Mucosa of gallbladder (tissue), 1 donor: ENCODE data around the gene CSF2RB. TPM values are rescaled to one million over a fixed set of nuclear protein-coding genes. Genes with fewer than 3 reads are reported as not detected.
"Not testable (repeated sequence)": the region's sequence is repeated elsewhere in the genome, so short reads cannot be mapped to it uniquely, and the experiment has no call there.

ENCODE experiments used
- DNase-seq: peaks from one replicate; pipeline ENCODE4 v3.0.0-alpha.2; 2020; ENCODE audit warnings: low spot score
- total RNA-seq: library from RNA; stranded (reverse); gene quantifications from one replicate; pipeline ENCODE4 v1.2.1, GENCODE V29; 2021
- donor health status: DM: no; HTN: no; CAD: no.

The CSF2RB gene
- total RNA-seq, 1 donor from 2014 or later: 5.8 TPM

DNA sequence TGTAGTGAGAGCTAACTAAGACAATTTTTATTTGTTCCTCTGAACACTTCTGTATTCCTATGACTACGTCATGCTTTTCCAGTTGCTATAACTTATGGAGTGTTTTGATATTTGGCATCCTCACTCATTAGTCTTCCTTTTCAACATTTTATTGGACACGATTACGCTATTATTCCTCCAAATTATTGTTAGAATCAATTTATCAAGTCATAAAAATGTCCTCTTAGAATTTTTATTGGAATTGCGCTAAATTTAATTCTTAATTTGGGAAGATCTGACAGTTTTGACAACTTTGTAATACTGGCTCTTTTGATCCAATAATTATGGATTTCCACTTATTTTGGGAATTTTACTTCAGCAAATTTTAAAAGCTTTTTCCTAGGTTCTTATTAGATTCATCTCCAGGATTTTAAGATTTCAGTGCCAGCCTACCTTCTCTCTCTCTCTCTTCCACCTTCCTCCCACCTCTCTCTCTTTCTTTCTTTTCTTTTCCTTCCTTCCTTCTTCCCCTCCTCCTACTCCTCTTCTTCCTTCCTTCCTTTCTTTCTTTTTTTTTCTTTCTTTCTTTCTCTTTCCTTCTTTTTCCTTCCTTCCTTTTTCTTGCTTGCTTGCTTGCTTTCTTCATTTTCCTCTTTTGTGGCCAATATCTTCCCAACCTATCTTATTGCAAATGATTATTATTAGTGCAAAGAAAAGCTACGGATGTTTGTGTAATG, 55.0 kb downstream of the CSF2RB start:
- no peak for DNase-seq

DNA sequence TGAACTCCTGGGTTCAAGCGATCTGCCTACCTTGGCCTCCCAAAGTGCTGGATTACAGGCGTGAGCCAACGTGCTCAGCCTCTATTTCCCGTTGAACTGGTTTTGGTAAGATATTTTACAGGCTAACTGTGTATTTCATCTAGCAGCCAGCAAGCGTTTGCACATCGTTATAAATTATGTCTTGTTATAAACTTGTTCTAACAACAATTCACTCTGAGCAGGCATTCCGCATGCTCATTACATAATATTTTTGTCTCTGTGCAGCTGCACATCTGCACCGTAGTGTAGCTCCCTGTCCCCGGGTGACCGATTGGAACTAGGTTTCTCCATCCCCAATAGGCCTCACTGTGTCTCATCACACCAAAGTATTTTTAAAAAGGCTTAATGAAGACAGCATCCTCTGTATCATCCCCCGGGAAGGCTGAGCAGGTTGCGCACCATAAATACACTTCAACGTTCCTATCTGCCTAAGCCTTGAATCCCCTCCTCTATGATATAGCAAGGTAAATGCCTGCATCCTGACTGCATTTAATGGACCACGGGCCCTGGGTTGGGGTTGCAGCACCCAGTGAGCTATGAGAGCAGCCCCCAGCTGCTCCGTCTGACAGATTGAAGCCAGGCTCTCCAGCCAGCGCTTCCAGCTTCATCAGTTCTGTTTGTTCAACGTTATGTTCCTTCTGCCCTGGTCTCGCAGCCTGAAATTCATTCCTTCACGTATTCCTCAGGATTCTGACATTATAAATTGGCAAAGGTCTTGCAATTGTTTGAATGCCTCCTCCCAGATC, 58.1 kb downstream of the CSF2RB start:
- no peak for DNase-seq

DNA sequence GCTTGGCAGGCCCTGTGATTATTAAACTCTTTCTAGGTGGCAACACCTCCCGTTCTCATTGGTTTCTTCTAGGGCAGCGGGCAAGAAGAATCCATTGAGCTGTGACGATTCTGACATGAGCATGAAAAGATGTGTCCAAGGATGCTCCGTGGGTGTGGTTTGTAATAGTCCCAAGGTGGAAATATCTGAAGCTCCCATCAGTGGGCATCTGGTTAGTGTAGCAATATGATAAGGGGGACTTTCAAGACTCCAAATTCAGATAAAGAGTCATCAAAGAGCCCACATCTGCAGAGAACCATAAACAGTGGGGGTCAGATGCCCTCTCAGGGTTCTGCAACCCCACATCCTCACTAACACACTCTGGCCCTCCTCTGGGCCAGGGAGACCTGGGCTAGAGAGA, 63.2 kb downstream of the CSF2RB start:
- no peak for DNase-seq

DNA sequence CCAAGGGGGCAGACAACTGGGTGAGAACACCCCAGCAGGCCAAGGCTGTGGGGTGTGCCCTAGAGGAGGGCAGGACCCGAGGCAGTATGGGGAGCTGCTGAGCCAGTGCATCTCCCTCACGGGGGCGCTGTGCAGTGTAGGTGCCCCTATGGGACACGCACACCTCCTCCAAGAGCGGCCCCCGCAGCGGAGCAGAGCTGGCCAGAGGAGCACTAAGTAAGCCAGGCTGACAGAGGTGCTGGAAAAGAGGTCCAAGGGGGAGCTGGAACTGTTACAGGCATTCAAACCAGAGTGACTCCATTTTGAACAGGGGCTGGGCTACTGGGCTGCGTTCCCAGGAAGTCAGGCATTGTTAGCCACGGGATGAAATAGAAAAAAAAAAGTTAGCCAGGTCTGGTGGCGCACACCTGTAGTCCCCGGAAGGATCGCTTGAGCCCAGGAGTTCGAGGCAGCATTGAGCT, 64.0 kb downstream of the CSF2RB start:
- DNase-seq: peak; percentile 29

DNA sequence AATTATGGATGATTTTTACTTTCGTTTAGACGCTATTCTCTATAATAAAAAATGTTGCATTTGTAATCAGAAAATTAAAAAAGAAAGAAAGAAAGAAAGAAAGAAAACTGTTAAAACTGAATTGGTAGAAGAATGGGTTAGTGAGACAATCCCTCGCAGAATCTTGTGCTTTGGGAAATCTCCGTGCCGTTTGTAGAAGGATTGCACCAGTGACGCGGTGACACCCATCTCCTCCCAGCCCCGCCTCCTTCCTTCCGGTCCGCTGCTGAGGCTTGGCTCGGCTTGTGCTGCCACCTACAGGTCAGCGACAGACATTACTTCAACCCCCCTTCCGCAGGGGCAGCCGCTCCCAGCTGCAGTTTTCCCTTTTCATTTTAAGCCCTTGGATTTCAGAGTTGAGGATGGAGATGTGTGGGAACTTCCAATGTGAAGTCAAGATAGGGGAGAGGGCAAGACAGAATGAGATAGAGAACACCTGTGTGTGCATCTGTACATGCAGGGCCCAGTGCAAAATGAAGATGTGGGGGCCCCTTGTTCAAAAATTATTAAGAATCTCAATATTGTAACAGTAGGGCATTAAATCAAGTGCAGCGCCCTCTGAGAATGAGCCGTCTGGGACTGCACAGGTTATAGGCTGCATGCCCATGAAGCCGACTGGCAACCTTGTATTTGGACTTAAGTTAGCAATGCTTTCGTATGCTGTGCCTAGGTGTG, 64.7 kb downstream of the CSF2RB start:
- peak; percentile 90 for DNase-seq

DNA sequence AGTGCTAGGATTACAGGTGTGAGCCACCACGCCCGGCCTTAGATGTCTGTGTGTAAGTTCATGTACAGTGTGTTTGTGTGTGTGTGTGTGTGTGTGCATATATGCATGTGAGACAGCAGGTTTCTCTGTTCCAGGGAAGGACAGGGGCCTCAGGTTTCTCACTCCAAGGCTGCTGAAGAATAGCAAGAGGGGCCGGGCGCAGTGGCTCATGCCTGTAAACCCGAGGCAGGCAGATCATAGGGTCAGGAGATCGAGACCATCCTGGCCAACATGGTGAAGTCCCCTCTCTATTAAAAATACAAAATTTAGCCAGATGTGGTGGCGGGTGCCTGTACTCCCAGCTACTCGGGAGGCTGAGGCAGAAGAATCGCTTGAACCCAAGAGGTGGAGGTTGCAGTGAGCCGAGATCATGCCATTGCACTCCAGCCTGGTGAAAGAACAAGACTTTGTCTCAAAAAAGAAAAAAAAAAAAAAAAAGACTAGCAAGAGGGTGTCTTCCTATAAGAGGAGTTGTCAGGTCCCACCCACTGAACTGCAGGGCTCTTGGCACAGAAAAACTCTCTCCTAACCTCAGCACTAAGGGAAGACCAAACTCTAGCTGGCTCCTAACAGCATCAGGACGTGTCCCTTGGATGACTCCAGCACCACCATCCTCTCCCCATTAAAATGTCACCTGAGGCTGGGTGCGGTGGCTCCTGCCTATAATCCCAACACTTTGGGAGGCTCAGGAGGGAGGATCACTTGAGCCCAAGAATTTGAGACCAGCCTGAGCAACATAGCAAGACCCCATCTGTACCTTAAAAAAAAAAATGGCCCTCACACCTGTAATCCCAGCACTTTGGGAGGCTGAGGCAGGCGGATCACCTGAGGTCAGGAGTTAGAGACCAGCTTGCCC, 65.8 kb downstream of the CSF2RB start:
- DNase-seq: no peak

DNA sequence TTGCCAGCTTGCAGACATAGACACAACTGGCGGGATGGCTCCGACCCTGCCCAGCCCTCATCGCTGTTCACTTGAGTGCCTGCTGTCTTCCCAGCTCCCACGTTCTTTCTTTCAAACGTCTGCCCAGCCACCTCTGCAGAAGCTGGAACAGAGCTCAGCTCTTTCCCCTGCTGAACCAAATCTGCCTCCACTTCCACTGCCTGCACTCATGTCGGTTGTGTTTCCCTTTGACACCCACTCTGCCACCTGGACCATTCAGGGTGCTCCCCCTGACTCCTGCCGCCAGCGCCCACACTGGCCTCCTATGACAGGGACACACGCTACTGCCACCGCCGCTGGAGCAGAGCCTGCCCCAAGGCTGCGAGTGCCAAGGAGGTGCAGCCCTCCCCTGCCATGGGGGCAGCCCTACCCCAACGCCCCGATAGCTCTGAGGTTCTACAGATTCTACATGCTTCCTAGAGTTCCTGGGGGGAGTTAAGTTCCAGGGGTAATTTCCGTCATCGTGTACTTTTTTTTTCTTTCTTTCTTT, 67.9 kb downstream of the CSF2RB start:
- no peak for DNase-seq

DNA sequence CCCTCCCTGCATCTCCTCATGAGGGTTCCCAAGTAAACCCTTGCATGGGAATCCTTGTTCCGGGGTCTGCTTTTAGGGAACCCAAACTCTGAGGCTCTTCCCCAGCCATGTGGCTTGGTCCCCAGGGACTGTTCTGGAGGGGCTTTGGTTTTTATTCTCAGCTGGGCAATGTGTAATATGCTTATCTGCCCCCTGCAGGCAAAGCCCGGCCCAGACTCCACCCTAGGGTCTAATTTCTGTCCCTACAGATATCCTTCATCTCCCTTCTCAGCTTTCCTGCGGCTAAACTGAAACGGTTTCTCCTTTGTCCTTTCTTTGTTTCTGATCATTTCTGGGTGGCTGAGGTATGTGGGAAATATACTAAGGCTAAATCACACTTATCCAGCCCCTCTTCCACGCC, 68.7 kb downstream of the CSF2RB start:
- DNase-seq: no peak

DNA sequence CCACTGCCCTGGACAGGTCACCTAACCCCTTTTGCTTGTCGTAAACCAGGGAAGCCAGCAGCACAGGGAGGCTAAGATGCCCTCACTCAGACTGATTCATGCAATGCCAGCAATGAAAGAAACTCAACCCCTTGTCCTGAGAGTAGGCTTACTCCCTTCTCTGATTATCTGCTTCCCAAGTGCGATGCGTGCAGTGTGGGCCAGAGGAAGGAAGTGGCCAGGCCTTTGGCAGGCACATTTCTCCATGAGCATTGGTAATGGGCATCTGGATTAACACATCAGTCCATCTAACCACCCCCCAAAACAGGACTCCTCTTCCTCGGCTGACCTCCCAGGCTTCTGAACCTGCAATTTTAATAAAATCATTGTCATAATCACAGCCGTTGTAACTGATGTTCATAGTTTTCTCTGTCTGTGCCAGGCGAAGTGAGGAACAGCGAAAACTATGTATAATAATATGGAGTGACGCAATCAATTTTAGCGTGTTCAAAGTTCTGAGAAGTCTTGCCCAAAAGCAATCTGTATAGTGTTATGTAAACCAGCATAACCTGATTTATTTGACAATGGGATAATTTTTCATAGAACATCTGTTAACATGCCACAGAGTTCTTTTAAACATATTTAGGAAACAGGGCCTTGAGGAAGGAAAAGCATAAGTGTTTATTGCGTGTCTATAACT, 71.9 kb downstream of the CSF2RB start:
- DNase-seq: no peak

DNA sequence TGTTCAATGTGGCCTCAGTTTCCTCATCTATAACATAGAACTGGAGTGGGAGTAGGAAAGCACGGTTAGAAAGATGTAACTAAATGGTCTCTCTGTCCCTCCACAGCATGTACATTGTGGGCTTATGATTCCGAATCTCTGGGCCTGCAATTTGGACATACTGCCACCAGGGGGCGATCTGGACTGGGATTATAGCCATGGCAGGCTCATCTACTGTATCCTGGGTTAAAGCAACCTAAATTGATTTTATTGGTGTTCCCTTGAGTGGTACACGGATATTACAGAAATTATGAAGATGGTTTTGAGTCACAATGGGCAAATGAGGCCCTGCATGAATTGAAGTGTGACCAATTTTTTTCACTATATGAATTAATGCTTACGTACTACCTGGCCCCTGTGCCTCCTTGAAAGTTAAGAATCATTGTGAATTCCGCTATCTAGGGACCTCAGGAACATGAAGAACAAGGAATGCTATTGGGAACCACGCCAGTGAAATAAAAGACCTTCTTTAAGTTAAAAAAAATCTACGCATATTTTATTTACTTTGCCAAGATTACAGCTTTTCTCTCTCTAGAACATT, 72.9 kb downstream of the CSF2RB start:
- no peak for DNase-seq

DNA sequence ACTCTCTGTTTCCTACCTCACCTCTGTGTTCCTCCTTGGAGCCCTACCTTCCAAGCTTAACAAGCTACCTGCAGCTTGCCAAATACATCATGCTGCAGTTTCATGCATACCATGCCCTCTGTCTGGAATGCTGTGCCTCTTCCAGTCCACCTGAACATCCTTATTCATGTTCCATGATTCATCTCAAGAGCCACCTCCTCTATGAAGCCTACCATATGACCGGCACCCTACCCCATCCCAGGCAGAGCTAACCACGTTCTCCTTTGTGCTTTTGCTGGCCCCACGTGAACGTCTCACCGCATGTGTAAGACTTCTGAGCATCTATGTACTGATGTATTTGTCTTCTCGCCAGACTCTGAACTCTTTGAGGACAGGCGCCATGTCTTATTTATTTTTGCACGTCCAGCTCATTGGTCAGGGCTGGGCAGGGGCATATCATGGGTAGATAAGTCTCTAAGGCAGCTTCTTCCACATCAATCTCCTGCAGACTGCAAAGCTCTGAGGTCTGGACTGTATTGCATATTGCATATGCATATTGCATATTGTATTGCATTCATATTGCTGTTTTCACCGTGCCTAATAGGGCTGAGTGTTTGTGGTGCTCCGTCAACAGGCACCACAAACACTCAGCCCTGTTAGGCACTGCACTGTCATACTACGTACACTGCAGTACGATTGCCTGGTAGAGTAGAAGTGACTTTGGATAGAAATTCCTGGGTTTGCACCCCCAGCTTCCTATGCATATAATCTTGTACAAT, 74.8 kb downstream of the CSF2RB start:
- no peak for DNase-seq

DNA sequence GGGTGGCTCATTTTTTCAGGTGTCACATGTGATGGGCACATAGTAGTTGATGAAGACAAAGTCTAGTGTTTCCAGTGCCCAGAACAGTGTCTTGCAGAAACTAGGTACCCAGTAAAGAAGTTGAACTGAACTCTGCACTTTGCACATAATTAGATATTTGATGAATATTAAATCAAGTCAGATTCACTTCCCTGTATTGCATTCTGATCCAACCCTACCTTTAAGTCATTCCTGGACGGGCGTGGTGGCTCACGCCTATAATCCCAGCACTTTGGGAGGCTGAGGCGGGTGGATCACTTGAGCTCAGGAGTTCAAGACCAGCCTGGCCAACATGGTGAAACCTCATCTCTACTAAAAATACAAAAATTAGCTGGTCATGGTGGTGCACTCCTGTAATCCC, 75.6 kb downstream of the CSF2RB start:
- not testable (repeated sequence) for DNase-seq

Other genes with a start within 250 kb of the CSF2RB start
- not detected for gene CACNG2, start 209.9 kb upstream of the CSF2RB start, total RNA-seq
- 48.1 TPM for gene IFT27, start 137.5 kb upstream of the CSF2RB start, total RNA-seq
- not detected for gene PVALB, start 96.6 kb upstream of the CSF2RB start, total RNA-seq
- 11.3 TPM for gene NCF4, start 52.6 kb upstream of the CSF2RB start, total RNA-seq
- gene TST, start 105.8 kb downstream of the CSF2RB start, total RNA-seq: 281 TPM
- 129 TPM for gene MPST, start 106.1 kb downstream of the CSF2RB start, total RNA-seq
- gene KCTD17, start 138.1 kb downstream of the CSF2RB start, total RNA-seq: 51.9 TPM
- 9.2 TPM for gene TMPRSS6, start 196.1 kb downstream of the CSF2RB start, total RNA-seq
- 6.0 TPM for gene IL2RB, start 236.3 kb downstream of the CSF2RB start, total RNA-seq